Naive B cell (primary cell): Measurements from ENCODE around the gene KRT35. TPM values are rescaled to one million over a fixed set of nuclear protein-coding genes. Genes with fewer than 3 reads are reported as not detected.

ENCODE experiments used
- ATAC-seq, 2 donors: fragments of 150-1000 bp; cut with Tn5 transposase; 2 replicates each; pipeline ENCODE4 v1.10.0; 2021; ENCODE audit warnings: low read depth in 2 of 2, mild to moderate bottlenecking in 2 of 2, moderate library complexity in 2 of 2
- DNase-seq: peaks from one replicate; pipeline ENCODE4 v3.0.0; 2022
- H3K27ac Mint-ChIP-seq, 6 donors: one replicate each; pipeline ENCODE4 v1.8.0; 2020 to 2022; ENCODE audit warnings: mild to moderate bottlenecking in 6 of 6, mixed read lengths in 6 of 6, moderate library complexity in 5 of 6, inconsistent platforms in 2 of 6
- H3K27me3 Mint-ChIP-seq, 3 donors: one replicate each; pipeline ENCODE4 v1.8.0; 2021 to 2022; ENCODE audit warnings: mixed read lengths in 3 of 3, mild to moderate bottlenecking in 1 of 3
- H3K36me3 Mint-ChIP-seq, 2 donors: one replicate each; pipeline ENCODE4 v1.8.0; 2020 to 2022; ENCODE audit warnings: mixed read lengths in 2 of 2, inconsistent platforms in 1 of 2, mild to moderate bottlenecking in 1 of 2
- H3K4me1 Mint-ChIP-seq, 3 donors: one replicate each; pipeline ENCODE4 v1.8.0; 2020 to 2022; ENCODE audit warnings: mixed read lengths in 3 of 3, inconsistent platforms in 1 of 3, mild to moderate bottlenecking in 1 of 3, moderate library complexity in 1 of 3
- H3K4me3 Mint-ChIP-seq, 8 donors: one replicate each; pipeline ENCODE4 v1.8.0; 2020 to 2022; ENCODE audit warnings: mild to moderate bottlenecking in 8 of 8, mixed read lengths in 8 of 8, moderate library complexity in 8 of 8, inconsistent platforms in 2 of 8
- H3K9me3 Mint-ChIP-seq, 7 donors: one replicate each; pipeline ENCODE4 v1.8.0; 2020 to 2022; ENCODE audit warnings: mixed read lengths in 7 of 7, mild to moderate bottlenecking in 5 of 7, inconsistent platforms in 2 of 7, moderate library complexity in 1 of 7
- polyA plus RNA-seq, 6 donors: library from polyadenylated mRNA; unstranded; fragments of 300-500 nt; fragmentation: Illumina TruSeq; gene quantifications; one replicate each; pipeline ENCODE4 v1.2.3, GENCODE V29; 2021; ENCODE audit warnings: low read depth in 6 of 6

Gene KRT35
- polyA plus RNA-seq, 6 donors from 2014 or later, result not detected

DNA sequence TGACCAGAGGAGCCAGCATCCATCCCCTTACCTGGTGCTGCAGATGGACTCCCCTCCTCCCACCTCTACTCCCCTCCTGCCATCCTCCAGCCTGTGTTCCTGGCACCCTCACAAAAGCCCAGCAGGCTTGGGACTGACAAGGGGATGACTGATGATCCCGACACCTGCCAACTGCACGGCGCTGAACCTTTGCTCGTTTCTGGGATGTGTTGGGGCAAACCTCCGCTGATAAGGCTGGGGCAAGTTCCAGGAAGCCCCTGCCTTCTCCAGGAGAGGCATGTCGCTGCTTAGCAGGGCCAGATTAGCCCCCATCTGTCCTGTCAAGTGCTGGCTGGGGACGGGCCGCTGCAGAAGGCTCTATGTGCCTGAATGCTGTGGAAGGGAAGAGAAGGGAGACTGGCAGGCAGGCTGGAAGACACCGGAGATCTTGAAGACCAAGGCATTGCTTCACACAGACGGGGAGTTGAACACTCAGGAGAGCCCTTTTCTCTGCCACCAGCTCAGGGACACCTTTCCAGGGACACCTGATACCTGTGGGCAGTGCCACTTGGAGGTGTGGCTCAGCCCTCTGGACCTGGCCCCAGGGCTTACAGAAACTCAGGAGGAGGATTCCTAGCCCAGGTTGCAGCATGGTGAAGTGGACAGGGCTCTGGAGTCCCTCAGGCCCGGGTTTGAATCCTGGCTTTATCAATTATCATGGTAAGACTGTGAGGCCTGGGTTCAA lies 38.7 kb upstream of the KRT35 start:
- no peak for DNase-seq
- Mint-ChIP-seq H3K9me3 (no peaks in the 10 kb centered on the region), H3K4me3 (no peak overlapping the region), H3K4me1 (no peaks in the 10 kb centered on the region), H3K27ac (no peak overlapping the region), H3K27me3 (peaks cover 17 to 66% (median 33%) of the 10 kb centered on the region in 3 donors), H3K36me3 (no peaks in the 10 kb centered on the region)
- ATAC-seq, result no peak

DNA sequence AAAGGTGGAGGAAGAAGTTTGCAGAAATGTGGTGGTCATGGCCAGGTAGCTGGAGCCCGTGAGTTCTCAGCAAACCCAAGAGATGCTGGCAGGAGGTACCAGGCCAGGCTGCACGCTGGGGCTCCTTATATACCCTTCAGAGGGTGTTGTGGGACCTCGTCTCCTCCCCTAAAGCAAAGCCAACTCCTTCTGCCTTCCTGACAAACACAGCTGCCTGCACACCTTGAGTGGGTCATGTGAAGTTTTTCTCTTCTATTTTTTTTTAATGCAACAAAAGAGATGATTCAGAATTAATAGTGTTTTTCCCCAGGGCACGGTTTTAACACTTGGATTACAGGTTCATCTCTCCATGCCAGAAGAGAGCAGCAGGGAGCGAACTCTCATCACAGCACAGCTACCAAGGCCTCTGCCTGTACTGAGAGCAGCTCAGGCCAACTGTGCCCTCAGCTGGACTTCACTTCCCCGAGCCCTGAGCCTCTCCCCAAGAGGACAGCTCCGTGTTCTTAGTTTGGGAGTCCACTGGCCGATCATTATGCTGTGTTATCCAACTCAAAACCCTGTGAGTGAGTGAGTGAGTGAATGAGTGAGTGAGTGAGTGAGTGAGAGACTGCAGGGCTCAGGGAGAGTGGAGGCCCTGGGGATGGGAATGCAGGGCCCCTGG lies 38.0 kb upstream of the KRT35 start, which contains the start of gene KRT15:
TSS of gene KRT15 (minus strand) at position 102 of the 661 bp plus-strand sequence. CDS start at position 39, 63 bp downstream.
- Mint-ChIP-seq H3K4me3 (no peak within 1 kb of the TSS), H3K27me3 (peaks cover 15 to 58% (median 33%) of the 10 kb centered on the region in 3 donors), H3K9me3 (no peaks in the 10 kb centered on the region), H3K36me3 (no peaks in the 10 kb centered on the region), H3K4me1 (no peaks in the 10 kb centered on the region), H3K27ac (peak within 1 kb of the TSS in 1 of 6 donors; percentile 35)
- ATAC-seq, result no peak
- DNase-seq, result no peak

DNA sequence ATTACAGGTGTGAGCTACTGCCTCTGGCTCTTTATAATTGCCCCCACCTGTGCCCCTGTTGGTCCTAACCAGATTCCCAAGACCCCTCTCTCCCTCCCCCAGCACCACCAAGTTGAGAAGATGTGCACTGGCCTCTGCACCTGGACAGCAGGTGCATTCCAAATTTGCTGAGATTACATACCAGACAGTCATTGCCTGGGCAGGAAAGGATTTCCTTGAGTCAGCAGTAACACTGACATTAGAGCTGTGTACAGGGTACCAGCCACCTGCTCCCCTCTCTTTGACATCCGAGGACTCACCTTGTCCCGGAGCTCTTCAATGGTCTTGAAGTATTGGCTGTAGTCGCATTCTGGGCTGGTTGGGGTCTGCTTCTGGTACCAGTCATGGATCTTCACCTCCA lies 37.1 kb upstream of the KRT35 start:
- Mint-ChIP-seq H3K4me1 (no peaks in the 10 kb centered on the region), H3K4me3 (no peak overlapping the region), H3K27ac (no peak overlapping the region), H3K36me3 (no peaks in the 10 kb centered on the region), H3K9me3 (no peaks in the 10 kb centered on the region), H3K27me3 (peaks cover 8 to 49% (median 35%) of the 10 kb centered on the region in 3 donors)
- no peak for ATAC-seq
- DNase-seq, result no peak

DNA sequence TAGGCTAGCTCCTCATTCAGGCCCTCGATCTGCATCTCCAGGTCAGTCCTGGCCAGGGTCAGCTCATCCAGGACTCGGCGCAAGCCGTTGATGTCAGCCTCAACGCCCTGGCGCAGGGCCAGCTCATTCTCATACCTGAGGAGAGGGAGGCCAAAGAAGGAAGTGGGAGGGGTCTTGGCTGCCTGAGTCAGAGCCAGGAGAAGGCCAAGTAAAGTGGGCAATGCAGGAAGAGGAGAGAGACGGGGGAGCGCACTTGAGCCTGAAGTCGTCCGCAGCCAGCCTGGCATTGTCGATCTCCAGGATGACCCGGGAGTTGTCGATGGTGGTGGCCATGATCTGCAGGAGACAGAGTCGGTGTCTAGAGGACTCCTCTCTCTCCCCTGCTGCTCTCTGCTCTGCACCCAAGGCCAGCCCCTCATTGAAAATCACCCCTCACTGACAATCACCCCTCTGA lies 35.9 kb upstream of the KRT35 start:
- H3K27me3 Mint-ChIP-seq, result peaks cover 6 to 50% (median 43%) of the 10 kb centered on the region in 3 donors
- H3K9me3 Mint-ChIP-seq, result no peaks in the 10 kb centered on the region
- H3K27ac Mint-ChIP-seq, result peak overlapping the region in 2 of 6 donors; percentile 56 to 93
- no peak for DNase-seq
- no peak for ATAC-seq
- H3K4me3 Mint-ChIP-seq, result no peak overlapping the region
- H3K4me1 Mint-ChIP-seq, result no peaks in the 10 kb centered on the region
- H3K36me3 Mint-ChIP-seq, result no peaks in the 10 kb centered on the region

DNA sequence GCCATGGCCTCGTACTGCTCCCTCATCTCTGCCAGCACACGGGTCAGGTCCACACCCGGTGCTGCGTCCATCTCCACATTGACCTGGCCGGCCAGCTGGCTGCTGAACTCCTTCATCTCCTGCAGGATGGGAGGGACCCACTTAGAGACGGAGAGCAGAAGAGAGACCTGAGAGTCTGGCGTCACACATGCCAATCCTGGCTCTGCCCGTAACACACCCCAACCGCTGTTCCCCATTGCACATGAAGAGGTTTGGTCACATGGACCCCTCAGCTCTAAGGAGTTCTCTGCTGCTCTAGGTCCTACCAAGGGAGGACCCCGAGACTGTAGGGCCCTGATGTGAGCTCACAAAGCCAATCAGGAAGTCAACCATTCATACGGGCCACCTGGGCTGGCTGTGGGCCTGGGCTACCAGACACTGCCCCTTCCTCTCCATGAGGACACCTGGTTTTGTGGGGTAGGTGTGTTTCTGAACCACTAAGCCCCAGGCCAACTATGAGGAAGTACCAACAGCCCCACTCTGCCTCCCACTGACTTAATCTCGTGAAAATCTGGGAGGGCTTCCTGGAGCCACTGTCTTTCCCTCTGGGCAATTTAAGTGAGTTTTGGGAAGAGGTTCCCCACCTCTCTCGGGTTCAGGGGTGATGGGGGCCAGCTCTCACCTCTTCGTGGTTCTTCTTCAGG lies 35.3 kb upstream of the KRT35 start:
- no peaks in the 10 kb centered on the region for H3K4me1 Mint-ChIP-seq
- no peaks in the 10 kb centered on the region for H3K9me3 Mint-ChIP-seq
- peaks cover 6 to 44% (median 43%) of the 10 kb centered on the region in 3 donors for H3K27me3 Mint-ChIP-seq
- no peak overlapping the region for H3K27ac Mint-ChIP-seq
- H3K36me3 Mint-ChIP-seq, result no peaks in the 10 kb centered on the region
- H3K4me3 Mint-ChIP-seq, result peak overlapping the region in 1 of 8 donors; percentile 74
- ATAC-seq (no peak), DNase-seq (no peak)

DNA sequence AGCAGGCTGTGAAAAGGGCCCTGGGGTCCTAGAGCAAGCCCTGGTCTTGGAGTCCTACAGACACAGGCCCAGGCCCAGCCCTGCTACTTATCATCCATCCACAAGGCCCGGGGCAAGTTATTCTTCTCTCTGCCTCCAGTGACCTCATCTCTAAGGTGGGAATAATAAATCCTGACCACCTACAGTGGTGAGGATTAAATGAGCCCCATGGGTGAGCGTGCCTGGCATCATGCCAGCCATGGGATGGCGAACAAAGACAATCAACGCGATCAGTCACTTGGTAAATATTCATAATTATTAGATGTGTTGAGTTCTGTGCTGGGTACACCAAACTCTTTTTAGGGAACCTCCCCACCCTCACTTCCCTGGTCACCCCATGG lies 32.2 kb upstream of the KRT35 start:
- H3K4me3 Mint-ChIP-seq, result no peak overlapping the region
- DNase-seq (no peak), ATAC-seq (no peak)
- H3K27me3 Mint-ChIP-seq, result peaks cover 6 to 35% (median 34%) of the 10 kb centered on the region in 3 donors
- H3K4me1 Mint-ChIP-seq, result no peaks in the 10 kb centered on the region
- no peaks in the 10 kb centered on the region for H3K9me3 Mint-ChIP-seq
- H3K27ac Mint-ChIP-seq, result no peak overlapping the region
- H3K36me3 Mint-ChIP-seq, result no peaks in the 10 kb centered on the region

DNA sequence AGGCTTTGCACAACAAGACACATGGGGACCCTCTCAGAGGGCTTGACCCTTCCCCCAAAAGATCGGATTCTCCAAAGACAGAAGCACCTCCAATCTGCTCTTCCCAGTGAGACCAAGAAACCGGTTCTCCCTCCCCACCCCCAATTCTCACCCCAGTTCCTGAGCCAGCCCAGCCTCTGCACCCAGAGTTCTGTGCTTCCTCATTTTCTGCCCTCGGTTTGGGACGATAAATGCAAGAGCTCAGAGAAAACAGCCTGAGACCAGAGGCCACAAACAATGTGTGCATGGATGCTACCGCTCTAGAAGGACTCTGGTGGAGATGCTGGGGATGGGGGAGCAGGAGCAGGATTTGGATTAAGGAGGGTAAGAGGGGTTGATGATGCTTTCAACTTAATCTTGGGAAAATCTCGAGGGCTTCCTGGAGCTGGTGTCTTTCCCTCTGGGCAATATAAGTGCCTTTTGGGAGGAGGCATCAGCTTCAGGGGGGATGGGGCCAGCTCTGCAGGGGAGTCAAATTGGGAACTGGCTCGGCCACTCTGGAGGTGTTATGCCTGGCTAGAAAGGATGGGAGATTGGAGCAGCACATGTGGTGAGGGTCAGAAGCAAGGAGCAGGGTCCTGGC lies 31.7 kb upstream of the KRT35 start:
- peaks cover 6 to 38% (median 35%) of the 10 kb centered on the region in 3 donors for H3K27me3 Mint-ChIP-seq
- H3K9me3 Mint-ChIP-seq, result no peaks in the 10 kb centered on the region
- H3K36me3 Mint-ChIP-seq, result no peaks in the 10 kb centered on the region
- no peak for DNase-seq
- ATAC-seq, result no peak
- peak overlapping the region in 2 of 6 donors; percentile 33 to 71 for H3K27ac Mint-ChIP-seq
- H3K4me3 Mint-ChIP-seq, result no peak overlapping the region
- no peaks in the 10 kb centered on the region for H3K4me1 Mint-ChIP-seq

DNA sequence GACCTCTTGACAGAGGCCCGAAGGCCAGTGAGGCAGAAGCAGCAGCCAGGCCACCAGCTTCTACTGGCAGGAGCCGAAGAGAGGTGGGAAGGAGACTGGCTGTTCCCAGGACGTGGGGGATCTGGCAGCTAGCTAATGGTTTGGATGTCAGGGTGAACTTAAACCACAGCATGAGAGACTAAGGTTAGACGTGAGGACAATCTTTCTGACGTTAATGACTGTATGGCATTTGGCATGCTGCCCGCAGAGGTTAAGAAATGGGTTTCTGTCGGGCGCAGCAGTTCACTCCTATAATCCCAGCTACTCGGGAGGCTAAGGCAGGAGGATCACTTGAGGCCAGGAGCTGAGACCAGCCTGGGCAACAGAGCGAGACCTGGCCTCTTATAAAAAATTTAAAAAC lies 30.8 kb upstream of the KRT35 start:
- no peak overlapping the region for H3K27ac Mint-ChIP-seq
- ATAC-seq, result no peak
- no peak overlapping the region for H3K4me3 Mint-ChIP-seq
- H3K36me3 Mint-ChIP-seq, result no peaks in the 10 kb centered on the region
- DNase-seq, result no peak
- H3K4me1 Mint-ChIP-seq, result no peaks in the 10 kb centered on the region
- no peaks in the 10 kb centered on the region for H3K9me3 Mint-ChIP-seq
- H3K27me3 Mint-ChIP-seq, result peaks cover 6 to 32% (median 28%) of the 10 kb centered on the region in 3 donors

DNA sequence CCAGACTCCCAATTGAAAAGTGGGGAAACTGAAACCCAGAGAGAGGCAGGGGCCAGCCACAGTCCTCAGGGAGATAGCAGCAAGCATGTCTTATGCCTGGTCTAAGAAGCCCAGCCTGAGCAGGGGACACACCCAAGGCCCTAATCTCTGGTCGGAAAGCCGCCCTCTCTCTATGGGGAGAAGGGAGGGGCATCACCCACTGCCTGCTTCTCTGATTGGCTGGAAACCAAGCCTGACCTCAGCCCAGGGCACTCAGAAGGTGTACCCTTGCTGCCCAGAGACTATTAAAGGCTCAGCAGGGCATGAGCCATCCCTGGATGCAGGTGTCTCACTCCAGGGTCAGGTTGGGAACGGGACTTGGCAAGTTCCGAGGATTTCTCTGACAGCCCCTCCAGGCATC lies 30.2 kb upstream of the KRT35 start:
- Mint-ChIP-seq H3K9me3 (no peaks in the 10 kb centered on the region), H3K4me3 (no peak overlapping the region), H3K27me3 (peaks cover 6 to 32% (median 22%) of the 10 kb centered on the region in 3 donors), H3K36me3 (no peaks in the 10 kb centered on the region), H3K4me1 (peaks cover 0 to 5% (median under 1%) of the 10 kb centered on the region in 3 donors), H3K27ac (no peak overlapping the region)
- no peak for DNase-seq
- no peak for ATAC-seq

DNA sequence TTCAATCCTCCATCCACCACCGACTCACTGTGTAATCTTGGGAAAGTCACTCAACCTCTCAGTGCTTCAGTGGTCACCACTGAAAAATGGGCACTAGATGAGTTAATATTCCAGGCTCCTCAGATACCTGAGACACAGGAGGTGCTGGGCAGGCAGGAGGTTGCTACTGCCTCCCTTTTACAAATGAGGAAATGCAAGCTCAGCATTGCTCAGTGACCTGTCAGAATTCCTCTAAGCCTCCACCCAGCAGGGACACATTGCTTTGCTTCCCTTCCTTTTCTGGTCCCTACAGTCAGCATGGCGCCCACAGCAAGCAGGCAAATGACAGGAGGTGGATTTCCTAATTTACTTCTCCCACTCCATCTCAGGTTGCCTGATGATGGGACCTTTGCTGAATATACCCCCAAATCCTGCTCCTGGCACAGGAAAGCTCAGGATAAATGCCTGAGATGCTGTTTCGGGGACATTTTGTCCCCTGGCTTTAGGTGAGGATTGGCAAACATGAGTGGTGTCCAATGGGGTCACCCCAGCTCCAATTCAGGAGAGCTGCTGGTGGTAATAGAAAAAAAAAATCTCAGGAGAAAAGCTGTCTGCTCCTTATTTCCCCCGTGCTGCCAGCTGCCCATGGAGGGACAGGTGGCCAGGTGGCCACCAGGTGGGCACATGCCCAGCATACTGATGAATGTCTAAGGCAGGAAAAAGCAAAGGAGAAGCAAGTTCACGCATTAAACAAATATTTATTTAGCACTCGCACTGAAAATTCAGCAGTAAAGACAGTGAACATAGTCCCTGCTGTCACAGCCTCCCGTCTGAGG lies 29.5 kb upstream of the KRT35 start:
- Mint-ChIP-seq H3K36me3 (no peaks in the 10 kb centered on the region), H3K4me1 (peaks cover 0 to 7% (median 3%) of the 10 kb centered on the region in 3 donors), H3K9me3 (no peaks in the 10 kb centered on the region), H3K27ac (no peak overlapping the region), H3K27me3 (peaks cover 5 to 31% (median 18%) of the 10 kb centered on the region in 3 donors), H3K4me3 (no peak overlapping the region)
- DNase-seq, result no peak
- no peak for ATAC-seq

DNA sequence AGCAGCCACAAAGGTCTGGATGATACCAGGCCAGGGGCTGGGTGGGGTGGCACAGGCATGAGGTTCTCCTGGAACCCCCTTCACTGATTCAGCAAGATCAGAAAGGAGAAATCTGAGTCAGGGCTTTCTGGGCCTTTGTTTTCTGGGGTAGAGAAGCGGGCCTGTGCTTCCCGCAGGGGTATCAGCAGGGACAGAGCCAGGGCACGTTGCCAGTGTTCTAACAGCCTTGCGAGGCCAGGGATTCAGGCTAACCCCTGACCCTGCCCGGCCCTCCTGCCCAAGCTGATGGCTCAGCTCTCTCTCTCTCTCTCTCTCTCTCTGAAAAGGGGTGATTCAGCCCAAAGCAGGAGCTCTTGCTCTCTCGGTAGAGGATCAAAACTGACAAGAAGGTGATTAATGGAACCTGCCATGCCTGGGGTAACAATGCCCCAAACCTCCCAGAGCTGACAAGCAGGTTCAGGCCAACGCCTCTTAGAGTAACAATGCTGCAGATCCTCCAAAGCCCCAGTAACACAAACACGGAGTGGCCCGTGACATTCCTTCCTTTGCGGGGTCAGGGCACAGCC lies 26.4 kb upstream of the KRT35 start:
- no peaks in the 10 kb centered on the region for H3K9me3 Mint-ChIP-seq
- DNase-seq (no peak), ATAC-seq (no peak)
- H3K4me3 Mint-ChIP-seq, result peak overlapping the region in 1 of 8 donors; percentile 47
- peak overlapping the region in 1 of 6 donors; percentile 7 for H3K27ac Mint-ChIP-seq
- peaks cover 0 to 32% (median 10%) of the 10 kb centered on the region in 3 donors for H3K27me3 Mint-ChIP-seq
- H3K4me1 Mint-ChIP-seq, result peaks cover 0 to 7% (median 3%) of the 10 kb centered on the region in 3 donors
- H3K36me3 Mint-ChIP-seq, result no peaks in the 10 kb centered on the region
